Endothelial cell (in vitro differentiated cells): ENCODE results near the gene CPNE9. TPM values are rescaled to one million over a fixed set of nuclear protein-coding genes. Genes with fewer than 3 reads are reported as not detected.

Experiments used
- DNase-seq: peaks from one replicate; pipeline ENCODE4 v3.0.0; 2021; ENCODE audit warnings: low spot score
- H3K27ac Mint-ChIP-seq: one replicate; pipeline ENCODE4 v1.8.0; 2021; ENCODE audit warnings: mixed read lengths, inconsistent platforms; ENCODE audit not compliant: unreplicated experiment
- H3K27me3 Mint-ChIP-seq: one replicate; pipeline ENCODE4 v1.8.0; 2021; ENCODE audit warnings: mild to moderate bottlenecking, moderate library complexity, mixed read lengths, inconsistent platforms; ENCODE audit not compliant: unreplicated experiment
- H3K36me3 Mint-ChIP-seq: one replicate; pipeline ENCODE4 v1.8.0; 2021; ENCODE audit warnings: mild to moderate bottlenecking, low read depth, mixed read lengths, inconsistent platforms; ENCODE audit not compliant: unreplicated experiment
- H3K4me1 Mint-ChIP-seq: one replicate; pipeline ENCODE4 v1.8.0; 2021; ENCODE audit warnings: mild to moderate bottlenecking, mixed read lengths, inconsistent platforms; ENCODE audit not compliant: unreplicated experiment
- H3K4me3 Mint-ChIP-seq: one replicate; pipeline ENCODE4 v1.8.0; 2021; ENCODE audit warnings: mild to moderate bottlenecking, mixed read lengths, inconsistent platforms; ENCODE audit not compliant: unreplicated experiment
- H3K9me3 Mint-ChIP-seq: one replicate; pipeline ENCODE4 v1.8.0; 2021; ENCODE audit warnings: mixed read lengths, inconsistent platforms; ENCODE audit not compliant: unreplicated experiment
- CTCF ChIP-seq: fragments of 200-600 bp; sonication (generic); IDR thresholded peaks from one replicate; pipeline ENCODE4 v1.5.0; 2021; ENCODE audit warnings: antibody characterized with exemption; ENCODE audit not compliant: unreplicated experiment
- total RNA-seq: library from RNA; stranded (reverse); fragmentation: NEBNext Ultra II Directional; extraction: Animal tissue kit (Norgen Biotek cat#: 25700); gene quantifications from one replicate; pipeline ENCODE4 v1.2.1, GENCODE V29; 2021; ENCODE audit not compliant: unreplicated experiment

Gene CPNE9
- total RNA-seq, 1 donor from 2014 or later = 0.31 TPM

- Mint-ChIP-seq H3K4me1 (peaks cover 34% of the 10 kb centered on the region), H3K27ac (no peak overlapping the region), H3K36me3 (peaks cover 71% of the 10 kb centered on the region), H3K27me3 (peaks cover 9% of the 10 kb centered on the region), H3K4me3 (peak overlapping the region; percentile 10), H3K9me3 (no peaks in the 10 kb centered on the region)
- DNase-seq = no peak
- TF ChIP-seq CTCF = no peak
These were observed 21.9 kb upstream of the CPNE9 start for GRCh38 chr3:9681723-9682081.

- H3K27ac Mint-ChIP-seq = no peak overlapping the region
- TF ChIP-seq CTCF = no peak
- peaks cover 71% of the 10 kb centered on the region for H3K36me3 Mint-ChIP-seq
- no peak for DNase-seq
- H3K4me1 Mint-ChIP-seq = peaks cover 30% of the 10 kb centered on the region
- no peak overlapping the region for H3K4me3 Mint-ChIP-seq
- H3K27me3 Mint-ChIP-seq = peaks cover 9% of the 10 kb centered on the region
- no peaks in the 10 kb centered on the region for H3K9me3 Mint-ChIP-seq
These were observed 21.5 kb upstream of the CPNE9 start for GRCh38 chr3:9682096-9682495.

- no peak for DNase-seq
- Mint-ChIP-seq H3K9me3 (no peaks in the 10 kb centered on the region), H3K27ac (no peak overlapping the region), H3K27me3 (peaks cover 9% of the 10 kb centered on the region), H3K4me3 (no peak overlapping the region), H3K4me1 (peaks cover 17% of the 10 kb centered on the region), H3K36me3 (peaks cover 71% of the 10 kb centered on the region)
- TF ChIP-seq CTCF = no peak
These were observed 20.2 kb upstream of the CPNE9 start for GRCh38 chr3:9683426-9683825.

GRCh38 chr3:9685216-9686049 lies 18.2 kb upstream of the CPNE9 start:
- DNase-seq = no peak
- H3K27ac Mint-ChIP-seq = no peak overlapping the region
- peaks cover 62% of the 10 kb centered on the region for H3K36me3 Mint-ChIP-seq
- H3K9me3 Mint-ChIP-seq = no peaks in the 10 kb centered on the region
- TF ChIP-seq CTCF = no peak
- H3K4me3 Mint-ChIP-seq = peak overlapping the region; percentile 78
- peaks cover 7% of the 10 kb centered on the region for H3K27me3 Mint-ChIP-seq
- H3K4me1 Mint-ChIP-seq = peaks cover 12% of the 10 kb centered on the region

- peaks cover 57% of the 10 kb centered on the region for H3K36me3 Mint-ChIP-seq
- peak overlapping the region; percentile 36 for H3K27ac Mint-ChIP-seq
- no peaks in the 10 kb centered on the region for H3K9me3 Mint-ChIP-seq
- H3K4me3 Mint-ChIP-seq = peak overlapping the region; percentile 78
- DNase-seq = no peak
- TF ChIP-seq CTCF = no peak
- peaks cover 12% of the 10 kb centered on the region for H3K4me1 Mint-ChIP-seq
- peaks cover 6% of the 10 kb centered on the region for H3K27me3 Mint-ChIP-seq
These were observed 17.5 kb upstream of the CPNE9 start for GRCh38 chr3:9686050-9686550.
